ENCODE results near the gene TALDO1.

GRCh38 chr11:804599-804964 is 57.3 kb downstream of the TALDO1 start:
- TF ChIP-seq POLR2AphosphoS5 (IDR thresholded peaks at IDR 0.05; ENCODE audit: low read depth, low read length) = no peak
- TF ChIP-seq, protein P1, sequence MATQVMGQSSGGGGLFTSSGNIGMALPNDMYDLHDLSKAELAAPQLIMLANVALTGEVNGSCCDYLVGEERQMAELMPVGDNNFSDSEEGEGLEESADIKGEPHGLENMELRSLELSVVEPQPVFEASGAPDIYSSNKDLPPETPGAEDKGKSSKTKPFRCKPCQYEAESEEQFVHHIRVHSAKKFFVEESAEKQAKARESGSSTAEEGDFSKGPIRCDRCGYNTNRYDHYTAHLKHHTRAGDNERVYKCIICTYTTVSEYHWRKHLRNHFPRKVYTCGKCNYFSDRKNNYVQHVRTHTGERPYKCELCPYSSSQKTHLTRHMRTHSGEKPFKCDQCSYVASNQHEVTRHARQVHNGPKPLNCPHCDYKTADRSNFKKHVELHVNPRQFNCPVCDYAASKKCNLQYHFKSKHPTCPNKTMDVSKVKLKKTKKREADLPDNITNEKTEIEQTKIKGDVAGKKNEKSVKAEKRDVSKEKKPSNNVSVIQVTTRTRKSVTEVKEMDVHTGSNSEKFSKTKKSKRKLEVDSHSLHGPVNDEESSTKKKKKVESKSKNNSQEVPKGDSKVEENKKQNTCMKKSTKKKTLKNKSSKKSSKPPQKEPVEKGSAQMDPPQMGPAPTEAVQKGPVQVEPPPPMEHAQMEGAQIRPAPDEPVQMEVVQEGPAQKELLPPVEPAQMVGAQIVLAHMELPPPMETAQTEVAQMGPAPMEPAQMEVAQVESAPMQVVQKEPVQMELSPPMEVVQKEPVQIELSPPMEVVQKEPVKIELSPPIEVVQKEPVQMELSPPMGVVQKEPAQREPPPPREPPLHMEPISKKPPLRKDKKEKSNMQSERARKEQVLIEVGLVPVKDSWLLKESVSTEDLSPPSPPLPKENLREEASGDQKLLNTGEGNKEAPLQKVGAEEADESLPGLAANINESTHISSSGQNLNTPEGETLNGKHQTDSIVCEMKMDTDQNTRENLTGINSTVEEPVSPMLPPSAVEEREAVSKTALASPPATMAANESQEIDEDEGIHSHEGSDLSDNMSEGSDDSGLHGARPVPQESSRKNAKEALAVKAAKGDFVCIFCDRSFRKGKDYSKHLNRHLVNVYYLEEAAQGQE (IDR thresholded peaks at IDR 0.05; ENCODE audit: insufficient read depth in 1 of 2, low read depth in 2 of 2, low read length in 2 of 2) = no peak
- no peak for TF ChIP-seq SIN3A (IDR thresholded peaks at IDR 0.05; ENCODE audit: borderline replicate concordance, insufficient read depth, low read length)

Measured in PFSK-1 (cell line).